Gastroesophageal sphincter (tissue), 4 donors: ENCODE data around the gene CEP78. TPM values are rescaled to one million over a fixed set of nuclear protein-coding genes. Genes with fewer than 3 reads are reported as not detected.

ENCODE experiments used
- ATAC-seq: fragments of 150-250 bp; one replicate; pipeline ENCODE4 v1.9.1; 2016; ENCODE audit warnings: mild to moderate bottlenecking, moderate library complexity
- H3K27ac ChIP-seq, 4 donors: fragments of 200-600 bp; sonication (generic) in 3 of 4; 1 replicate in 3 of 4; 2 replicates in 1 of 4; pipeline ENCODE4 v1.5.1; 2016 to 2019
- H3K27me3 ChIP-seq: fragments of 200-600 bp; sonication (generic); one replicate; pipeline ENCODE4 v1.5.1; 2019
- H3K36me3 ChIP-seq, 2 donors: fragments of 200-600 bp; sonication (generic); one replicate each; pipeline ENCODE4 v1.5.1; 2019; ENCODE audit warnings: control low read depth in 1 of 2
- H3K4me1 ChIP-seq, 3 donors: fragments of 200-600 bp; sonication (generic); 1 replicate in 2 of 3; 2 replicates in 1 of 3; pipeline ENCODE4 v1.5.1; 2016 to 2019; ENCODE audit warnings: control low read depth in 2 of 3
- H3K4me3 ChIP-seq, 2 donors: fragments of 200-600 bp; sonication (generic); one replicate each; pipeline ENCODE4 v1.5.1; 2019; ENCODE audit warnings: mild to moderate bottlenecking in 1 of 2, moderate library complexity in 1 of 2
- H3K9me3 ChIP-seq, 3 donors: fragments of 200-600 bp; sonication (generic); one replicate each; pipeline ENCODE4 v1.5.1; 2017 to 2019; ENCODE audit warnings: control low read depth in 2 of 3
- EP300 ChIP-seq: sonication (generic); formaldehyde crosslinking; IDR thresholded peaks from one replicate; pipeline ENCODE4 v1.6.1; 2017; ENCODE audit warnings: antibody characterized with exemption, mild to moderate bottlenecking
- POLR2A ChIP-seq, 2 donors: fragments of 450-650 bp; IDR thresholded peaks; one replicate each; pipeline ENCODE4 v1.6.1; 2017; ENCODE audit warnings: antibody characterized with exemption in 2 of 2, mild to moderate bottlenecking in 2 of 2, moderate library complexity in 1 of 2
- POLR2AphosphoS5 ChIP-seq: sonication (generic); formaldehyde crosslinking; IDR thresholded peaks from one replicate; pipeline ENCODE4 v1.6.1; 2017; ENCODE audit warnings: antibody characterized with exemption
- WGBS, 2 donors: methylation state at CpG; one replicate each; pipeline ENCODE4 v1.1.5; 2018; ENCODE audit warnings: low coverage in 1 of 2; 5-methylcytosine and 5-hydroxymethylcytosine counted together
- total RNA-seq, 4 donors: library from RNA; depleted of rRNA; stranded (reverse); fragments of >200 nt; gene quantifications; one replicate each; pipeline ENCODE4 v1.1.0, GENCODE V29; 2016
- TF ChIP-seq, protein P1 (sequence below), 4 experiments: fragments of 200-600 bp in 2 of 4; fragments of 450-650 bp in 2 of 4; sonication (generic) in 1 of 4; IDR thresholded peaks; one replicate each; pipeline ENCODE4 v1.5.1; 2017 to 2019; ENCODE audit warnings: antibody characterized with exemption in 4 of 4, mild to moderate bottlenecking in 2 of 4, moderate library complexity in 2 of 4

CEP78 gene
- total RNA-seq, 4 donors from 2014 or later = 7.4 to 11.1 (median 9.3) TPM

DNA sequence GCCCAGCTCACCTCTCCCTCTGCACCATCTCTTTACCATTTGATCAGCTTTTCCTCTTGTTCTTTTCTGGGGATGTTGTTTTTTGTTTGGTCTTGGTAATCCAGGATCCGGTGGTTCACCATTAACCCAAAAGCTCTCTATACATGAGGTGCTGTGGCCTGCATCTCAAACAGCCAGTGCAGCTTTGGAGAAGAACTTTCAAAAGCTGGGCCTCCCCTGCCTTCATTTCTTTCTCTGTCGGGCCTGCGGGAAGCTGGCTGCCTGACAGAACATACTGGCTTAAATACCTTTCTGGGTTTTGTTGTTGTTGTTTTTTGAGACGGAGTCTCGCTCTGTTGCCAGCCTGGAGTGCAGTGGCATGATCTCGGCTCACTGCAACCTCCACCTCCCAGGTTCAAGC lies 73.2 kb downstream of the CEP78 start:
- no peaks in the 10 kb centered on the region for H3K27me3 ChIP-seq

DNA sequence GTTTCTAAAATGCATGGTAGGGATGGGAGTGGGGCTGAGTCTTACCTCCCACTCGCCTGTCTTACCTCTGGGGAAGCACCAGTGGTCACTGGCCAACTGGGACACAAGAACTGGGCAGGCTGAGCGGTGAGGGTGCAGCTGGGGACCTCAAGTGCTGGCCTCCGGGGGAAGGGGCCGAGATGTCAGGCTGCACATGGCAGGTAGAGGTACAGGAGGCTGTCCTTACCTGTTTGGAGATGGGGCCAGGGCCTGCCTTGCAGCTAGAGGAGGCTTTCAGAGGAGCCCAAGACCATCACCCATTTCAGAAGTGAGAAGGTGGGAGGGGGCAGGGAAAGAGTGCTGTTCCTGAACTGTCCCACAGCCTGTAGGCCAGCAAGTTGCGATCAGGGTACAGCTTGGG lies 75.2 kb downstream of the CEP78 start:
- no peak for ATAC-seq
- WGBS, 2 donors = 100% methylated on average over 1 of the region's 5 CpGs; no CpG with 5 or more reads in 1 of the 2 donors
- no peak overlapping the region for H3K27ac ChIP-seq
- H3K27me3 ChIP-seq = no peaks in the 10 kb centered on the region
- no peak overlapping the region for H3K4me3 ChIP-seq
- H3K36me3 ChIP-seq = peaks cover 0 to 10% of the 10 kb centered on the region in 2 donors
- no peaks in the 10 kb centered on the region for H3K9me3 ChIP-seq
- no peaks in the 10 kb centered on the region for H3K4me1 ChIP-seq
- TF ChIP-seq POLR2A (IDR thresholded peaks at IDR 0.05) (no peak), EP300 (no peak), POLR2AphosphoS5 (no peak)

More for the DNA sequence above, 73.2 kb downstream of the CEP78 start:
- WGBS, 2 donors = 82 to 100% methylated on average over 3 to 5 of the region's 6 CpGs
- TF ChIP-seq, protein P1, sequence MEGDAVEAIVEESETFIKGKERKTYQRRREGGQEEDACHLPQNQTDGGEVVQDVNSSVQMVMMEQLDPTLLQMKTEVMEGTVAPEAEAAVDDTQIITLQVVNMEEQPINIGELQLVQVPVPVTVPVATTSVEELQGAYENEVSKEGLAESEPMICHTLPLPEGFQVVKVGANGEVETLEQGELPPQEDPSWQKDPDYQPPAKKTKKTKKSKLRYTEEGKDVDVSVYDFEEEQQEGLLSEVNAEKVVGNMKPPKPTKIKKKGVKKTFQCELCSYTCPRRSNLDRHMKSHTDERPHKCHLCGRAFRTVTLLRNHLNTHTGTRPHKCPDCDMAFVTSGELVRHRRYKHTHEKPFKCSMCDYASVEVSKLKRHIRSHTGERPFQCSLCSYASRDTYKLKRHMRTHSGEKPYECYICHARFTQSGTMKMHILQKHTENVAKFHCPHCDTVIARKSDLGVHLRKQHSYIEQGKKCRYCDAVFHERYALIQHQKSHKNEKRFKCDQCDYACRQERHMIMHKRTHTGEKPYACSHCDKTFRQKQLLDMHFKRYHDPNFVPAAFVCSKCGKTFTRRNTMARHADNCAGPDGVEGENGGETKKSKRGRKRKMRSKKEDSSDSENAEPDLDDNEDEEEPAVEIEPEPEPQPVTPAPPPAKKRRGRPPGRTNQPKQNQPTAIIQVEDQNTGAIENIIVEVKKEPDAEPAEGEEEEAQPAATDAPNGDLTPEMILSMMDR (IDR thresholded peaks at IDR 0.05) = no peak
- TF ChIP-seq EP300 (no peak), POLR2A (IDR thresholded peaks at IDR 0.05) (no peak), POLR2AphosphoS5 (no peak)
- Histone ChIP-seq H3K36me3 (peaks cover 0 to 23% of the 10 kb centered on the region in 2 donors), H3K4me1 (no peaks in the 10 kb centered on the region), H3K27ac (no peak overlapping the region), H3K9me3 (no peaks in the 10 kb centered on the region), H3K4me3 (no peak overlapping the region)
- ATAC-seq = no peak

DNA sequence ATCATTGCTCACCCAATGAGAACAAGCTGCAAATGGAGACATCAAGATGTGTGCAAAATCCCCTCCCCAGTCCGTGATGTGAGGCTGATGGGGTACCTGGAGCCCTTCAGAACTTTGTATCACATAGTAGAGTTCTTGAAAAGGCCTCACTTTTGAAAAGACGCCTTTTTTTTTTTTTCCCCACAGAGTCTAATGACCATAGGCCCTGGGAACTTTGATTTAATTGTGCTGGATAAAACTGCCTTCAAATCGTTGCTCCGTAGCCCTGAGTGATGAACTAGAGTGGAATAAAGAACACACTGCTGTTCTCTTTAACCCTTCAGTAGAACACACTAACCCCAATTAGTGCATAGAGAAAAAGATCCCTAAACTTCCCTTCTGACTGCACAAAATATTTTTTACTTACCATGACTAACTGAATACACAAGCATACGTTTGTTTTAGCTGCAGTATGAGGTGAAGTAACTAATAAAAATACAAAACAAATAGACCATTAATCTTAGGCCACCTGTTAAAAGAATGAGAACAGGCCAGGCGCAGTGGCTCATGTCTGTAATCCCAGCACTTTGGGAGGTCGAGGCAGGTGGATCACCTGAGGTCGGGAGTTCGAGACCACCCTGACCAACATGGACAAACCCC lies 76.1 kb downstream of the CEP78 start:
- WGBS, 2 donors = 65 to 80% methylated on average over 8 to 9 of the region's 9 CpGs
- no peak for TF ChIP-seq EP300
- no peak for TF ChIP-seq POLR2A (IDR thresholded peaks at IDR 0.05)
- no peak for TF ChIP-seq POLR2AphosphoS5
- TF ChIP-seq, protein P1 (IDR thresholded peaks at IDR 0.05) = no peak
- peaks cover 0 to 2% of the 10 kb centered on the region in 2 donors for H3K36me3 ChIP-seq

DNA sequence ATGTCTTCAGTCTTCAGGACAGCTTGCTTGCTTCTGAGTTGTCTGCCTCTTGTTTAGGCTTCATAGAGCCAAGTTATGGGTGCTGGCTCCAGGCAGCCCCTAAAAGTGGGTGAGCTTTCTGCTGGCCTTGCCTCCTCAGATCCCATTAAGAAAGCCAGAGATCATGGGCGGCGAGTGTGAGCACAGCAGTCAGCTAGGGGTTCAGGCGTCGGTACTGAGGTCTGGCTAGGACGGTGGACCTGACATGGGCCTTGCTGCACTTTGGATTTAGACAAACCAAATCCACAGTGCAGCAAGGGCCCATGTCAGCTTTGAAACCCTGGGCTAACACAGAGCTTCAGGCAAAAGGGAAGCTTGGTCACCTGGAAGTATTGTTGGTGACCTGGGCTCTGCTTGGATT lies 78.7 kb downstream of the CEP78 start:
- Histone ChIP-seq H3K9me3 (no peaks in the 10 kb centered on the region), H3K27me3 (no peaks in the 10 kb centered on the region), H3K4me3 (no peak overlapping the region), H3K27ac (no peak overlapping the region), H3K4me1 (no peaks in the 10 kb centered on the region), H3K36me3 (peaks cover 0 to 22% of the 10 kb centered on the region in 2 donors)
- WGBS, 2 donors = 80% methylated on average over 2 of the region's 5 CpGs; no CpG with 5 or more reads in 1 of the 2 donors
- ATAC-seq = peak; percentile 13
- no peak for TF ChIP-seq POLR2A (IDR thresholded peaks at IDR 0.05)
- TF ChIP-seq EP300 = no peak
- TF ChIP-seq POLR2AphosphoS5 = no peak
- TF ChIP-seq, protein P1 (IDR thresholded peaks at IDR 0.05) = no peak

More for the DNA sequence above, 76.1 kb downstream of the CEP78 start:
- H3K4me1 ChIP-seq = no peaks in the 10 kb centered on the region
- no peaks in the 10 kb centered on the region for H3K27me3 ChIP-seq
- no peaks in the 10 kb centered on the region for H3K9me3 ChIP-seq
- no peak for ATAC-seq
- H3K4me3 ChIP-seq = no peak overlapping the region
- no peak overlapping the region for H3K27ac ChIP-seq

DNA sequence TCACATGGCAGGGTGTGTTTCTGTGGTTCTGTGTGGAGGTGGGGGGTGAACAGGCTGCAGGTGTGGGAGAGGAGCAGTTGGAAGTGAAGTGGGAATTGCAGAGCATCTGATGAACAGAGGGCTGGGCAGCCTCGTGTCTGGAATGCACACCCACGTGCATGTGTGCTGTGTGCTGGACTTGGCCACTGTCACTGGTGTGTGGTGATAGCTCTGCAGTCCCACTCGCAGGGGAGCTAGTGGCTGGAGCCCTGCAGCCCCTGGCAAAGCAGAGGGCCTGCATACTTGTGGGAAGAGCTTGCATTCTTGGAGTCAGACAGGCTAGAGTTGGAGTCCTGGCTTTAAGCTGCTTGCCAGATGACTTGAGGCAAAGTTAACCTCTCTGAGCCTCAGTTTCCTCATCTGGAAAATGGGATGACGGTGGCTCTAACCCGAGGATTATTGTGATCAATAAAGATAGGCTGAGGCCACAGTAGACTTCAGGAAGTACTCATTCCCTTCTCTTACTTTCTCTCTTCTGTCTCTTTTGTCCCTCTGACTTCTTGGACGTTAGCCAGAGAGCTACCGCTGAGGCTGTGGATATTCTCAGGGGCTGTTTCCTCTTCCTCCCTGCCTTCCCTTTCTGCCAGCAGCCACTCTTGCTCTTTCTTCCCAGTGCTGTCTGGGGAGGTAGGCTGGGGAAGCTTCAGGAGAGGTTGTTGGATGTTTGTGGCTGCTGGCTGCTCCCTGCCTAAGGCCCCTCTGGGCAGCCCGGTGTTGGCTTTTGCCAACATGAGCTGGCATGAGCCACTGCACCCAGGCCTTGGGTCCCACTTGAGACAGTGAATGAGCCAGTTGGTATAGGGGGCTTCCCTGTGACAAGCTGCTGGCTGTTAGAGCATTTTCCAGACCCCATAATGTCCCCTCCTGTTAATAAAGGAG lies 79.3 kb downstream of the CEP78 start:
- 46% methylated on average over 6 of the region's 8 CpGs; no CpG with 5 or more reads in 1 of the 2 donors for WGBS, 2 donors
- TF ChIP-seq POLR2AphosphoS5 (no peak), EP300 (no peak), POLR2A (IDR thresholded peaks at IDR 0.05) (no peak)
- TF ChIP-seq, protein P1 (IDR thresholded peaks at IDR 0.05) = no peak
- H3K4me3 ChIP-seq = no peak overlapping the region
- H3K4me1 ChIP-seq = no peaks in the 10 kb centered on the region
- no peaks in the 10 kb centered on the region for H3K9me3 ChIP-seq
- no peak overlapping the region for H3K27ac ChIP-seq
- H3K36me3 ChIP-seq = peaks cover 0 to 28% of the 10 kb centered on the region in 2 donors
- H3K27me3 ChIP-seq = no peaks in the 10 kb centered on the region
- peak; percentile 13 for ATAC-seq
